Transverse colon (tissue), 4 donors: ENCODE results near the gene SMARCD1. TPM values are rescaled to one million over a fixed set of nuclear protein-coding genes. Genes with fewer than 3 reads are reported as not detected.

Source experiments
- DNase-seq: peaks from one replicate; pipeline ENCODE4 v3.0.0-alpha.2; 2019
- H3K27ac ChIP-seq, 4 donors: fragments of 200-600 bp; sonication (generic); 2 replicates each; pipeline ENCODE4 v1.5.1; 2016 to 2018; ENCODE audit warnings: inconsistent platforms in 4 of 4
- H3K27me3 ChIP-seq: fragments of 200-600 bp; sonication (generic); 2 replicates; pipeline ENCODE4 v1.5.1; 2017; ENCODE audit warnings: inconsistent platforms
- H3K36me3 ChIP-seq, 4 donors: fragments of 200-600 bp; sonication (generic); 2 replicates each; pipeline ENCODE4 v1.5.1; 2017 to 2019; ENCODE audit warnings: inconsistent platforms in 4 of 4
- H3K4me1 ChIP-seq, 4 donors: fragments of 200-600 bp; sonication (generic); 2 replicates each; pipeline ENCODE4 v1.5.1; 2017 to 2020; ENCODE audit warnings: inconsistent platforms in 4 of 4
- H3K4me3 ChIP-seq, 4 donors: fragments of 200-600 bp; sonication (generic); 1 replicate in 1 of 4; 2 replicates in 3 of 4; pipeline versions ENCODE4 v1.5.1 to v1.6.1; 2017 to 2019; ENCODE audit warnings: inconsistent platforms in 4 of 4
- H3K9me3 ChIP-seq, 2 donors: fragments of 200-600 bp; sonication (generic); 2 replicates each; pipeline ENCODE4 v1.5.1; 2017 to 2019; ENCODE audit warnings: inconsistent platforms in 2 of 2
- CTCF ChIP-seq, 5 experiments: fragments of 200-600 bp in 3 of 5; fragments of 450-650 bp in 2 of 5; sonication (generic) in 3 of 5; IDR thresholded peaks; 1 replicate in 2 of 5; 2 replicates in 3 of 5; pipeline ENCODE4 v1.5.1; 2016 to 2017; ENCODE audit warnings: antibody characterized with exemption in 5 of 5, inconsistent platforms in 3 of 5, mild to moderate bottlenecking in 2 of 5, moderate library complexity in 1 of 5
- EP300 ChIP-seq: sonication (generic); formaldehyde crosslinking; IDR thresholded peaks from one replicate; pipeline ENCODE4 v1.6.1; 2017; ENCODE audit warnings: antibody characterized with exemption, low read depth
- POLR2A ChIP-seq: fragments of 450-650 bp; IDR thresholded peaks from one replicate; pipeline ENCODE4 v1.6.1; 2016; ENCODE audit warnings: antibody characterized with exemption, mild to moderate bottlenecking, moderate library complexity
- POLR2AphosphoS5 ChIP-seq, 3 donors: sonication (generic); formaldehyde crosslinking; IDR thresholded peaks; one replicate each; pipeline ENCODE4 v1.6.1; 2016; ENCODE audit warnings: antibody characterized with exemption in 3 of 3
- WGBS, 2 donors: methylation state at CpG; one replicate each; pipeline ENCODE4 v1.1.5; 2018; ENCODE audit warnings: low coverage in 1 of 2; 5-methylcytosine and 5-hydroxymethylcytosine counted together
- in situ Hi-C, 4 donors: fragments of 200-750 bp; cut with MboI; loops; one replicate each; pipeline versions ENCODE4 v1.15.0 to v1.15.1; 2017; ENCODE audit warnings: low sequenced_read_pairs in 3 of 4, low pct_ligation_motif_present in 1 of 4, low pct_unique_long_range_greater_than_20kb in 1 of 4
- intact Hi-C: fragments of 100-400 bp; cut with DNase I; formaldehyde crosslinking; loops from one replicate; pipeline ENCODE4 v1.15.1; 2023; ENCODE audit warnings: low total_unique reads
- total RNA-seq, 4 donors: library from RNA; depleted of rRNA; stranded (reverse); fragments of >200 nt; gene quantifications; one replicate each; pipeline ENCODE4 v1.1.0, GENCODE V29; 2016

Gene SMARCD1
- total RNA-seq, 4 donors from 2014 or later = 23.7 to 52.4 (median 40.4) TPM

GRCh38 chr12:50123203-50123602, 38.1 kb downstream of the SMARCD1 start:
- in situ Hi-C loops (no loop called here), intact Hi-C loops (no loop called here)
- Histone ChIP-seq H3K27me3 (no peaks in the 10 kb centered on the region), H3K4me1 (peaks cover 6 to 33% (median 11%) of the 10 kb centered on the region in 4 donors), H3K36me3 (peaks cover 0 to 25% (median 5%) of the 10 kb centered on the region in 4 donors), H3K27ac (no peak overlapping the region), H3K9me3 (no peaks in the 10 kb centered on the region), H3K4me3 (no peak overlapping the region)
- no peak for TF ChIP-seq EP300
- TF ChIP-seq CTCF (IDR thresholded peaks at IDR 0.05) = no peak
- no peak for TF ChIP-seq POLR2A
- TF ChIP-seq POLR2AphosphoS5 (IDR thresholded peaks at IDR 0.05) = no peak
- no peak for DNase-seq
- 63 to 71% methylated on average over 1 to 2 of the region's 2 CpGs for WGBS, 2 donors

GRCh38 chr12:50127546-50127945, 42.4 kb downstream of the SMARCD1 start:
- intact Hi-C loops (no loop called here), in situ Hi-C loops (no loop called here)
- WGBS, 2 donors = 87% methylated on average over 2 of the region's 2 CpGs; no CpG with 5 or more reads in 1 of the 2 donors
- Histone ChIP-seq H3K4me3 (no peak overlapping the region), H3K27ac (no peak overlapping the region), H3K9me3 (no peaks in the 10 kb centered on the region), H3K36me3 (peaks cover 0 to 17% (median 8%) of the 10 kb centered on the region in 4 donors), H3K4me1 (peaks cover 0 to 11% (median 0%) of the 10 kb centered on the region in 4 donors), H3K27me3 (no peaks in the 10 kb centered on the region)
- no peak for DNase-seq
- no peak for TF ChIP-seq CTCF (IDR thresholded peaks at IDR 0.05)
- no peak for TF ChIP-seq POLR2AphosphoS5 (IDR thresholded peaks at IDR 0.05)
- no peak for TF ChIP-seq POLR2A
- no peak for TF ChIP-seq EP300

GRCh38 chr12:50129290-50129689, 44.1 kb downstream of the SMARCD1 start:
- intact Hi-C loops (no loop called here), in situ Hi-C loops (no loop called here)
- TF ChIP-seq EP300 = no peak
- Histone ChIP-seq H3K4me3 (no peak overlapping the region), H3K27me3 (no peaks in the 10 kb centered on the region), H3K27ac (no peak overlapping the region), H3K9me3 (no peaks in the 10 kb centered on the region), H3K4me1 (peaks cover 0 to 4% (median 0%) of the 10 kb centered on the region in 4 donors), H3K36me3 (peaks cover 0 to 27% (median 12%) of the 10 kb centered on the region in 4 donors)
- WGBS, 2 donors = 79 to 89% methylated on average over 4 of the region's 4 CpGs
- DNase-seq = no peak

- Histone ChIP-seq H3K4me3 (no peak overlapping the region), H3K27me3 (no peaks in the 10 kb centered on the region), H3K36me3 (peaks cover 0 to 35% (median 14%) of the 10 kb centered on the region in 4 donors), H3K9me3 (no peaks in the 10 kb centered on the region), H3K27ac (no peak overlapping the region), H3K4me1 (peaks cover 0 to 10% (median 3%) of the 10 kb centered on the region in 4 donors)
- no peak for TF ChIP-seq EP300
- peak; percentile 40 to 69 (median 41) for TF ChIP-seq CTCF (IDR thresholded peaks at IDR 0.05)
- TF ChIP-seq POLR2AphosphoS5 (IDR thresholded peaks at IDR 0.05) = no peak
- no peak for TF ChIP-seq POLR2A
- intact Hi-C loops = no loop called here
- DNase-seq = no peak
- WGBS, 2 donors = 60 to 79% methylated on average over 2 of the region's 2 CpGs
- in situ Hi-C loops = no loop called here
These were observed 47.5 kb downstream of the SMARCD1 start for GRCh38 chr12:50132505-50133135.

GRCh38 chr12:50142993-50143392, 57.9 kb downstream of the SMARCD1 start:
- intact Hi-C loops (no loop called here), in situ Hi-C loops (no loop called here)
- 86 to 100% methylated on average over 3 to 8 of the region's 8 CpGs for WGBS, 2 donors
- TF ChIP-seq POLR2AphosphoS5 (IDR thresholded peaks at IDR 0.05) (no peak), EP300 (no peak), POLR2A (no peak), CTCF (IDR thresholded peaks at IDR 0.05) (no peak)
- no peak for DNase-seq
- Histone ChIP-seq H3K4me3 (no peak overlapping the region), H3K27ac (no peak overlapping the region), H3K36me3 (peaks cover 0 to 9% (median 0%) of the 10 kb centered on the region in 4 donors), H3K4me1 (no peaks in the 10 kb centered on the region), H3K9me3 (no peaks in the 10 kb centered on the region), H3K27me3 (no peaks in the 10 kb centered on the region)
